ENCODE data around the gene TOPAZ1.

Gene TOPAZ1

GRCh38 chr3:44226573-44226972 lies 15.1 kb upstream of the TOPAZ1 start:
- H3K9ac ChIP-seq (ENCODE audit: low read length in 5 of 5), result no peak overlapping the region
- no peaks in the 10 kb centered on the region for H3K9me3 ChIP-seq (ENCODE audit: control insufficient read depth in 5 of 5, low read length in 5 of 5)
- H3K27me3 ChIP-seq (ENCODE audit: control insufficient read depth in 5 of 5, insufficient read depth in 4 of 5, low read length in 5 of 5), result peaks cover 0 to 4% (median 0%) of the 10 kb centered on the region in 5 donors
- no peak overlapping the region for H3K4me3 ChIP-seq (ENCODE audit: low read depth in 1 of 5, low read length in 5 of 5)
- H3K27ac ChIP-seq (ENCODE audit: low read depth, low read length), result no peak overlapping the region
- H3K36me3 ChIP-seq (ENCODE audit: control insufficient read depth in 5 of 5, insufficient read depth in 5 of 5, low read length in 5 of 5), result no peaks in the 10 kb centered on the region
- no peaks in the 10 kb centered on the region for H3K4me1 ChIP-seq (ENCODE audit: control insufficient read depth in 5 of 5, insufficient read depth in 5 of 5, low read length in 5 of 5)

DNA sequence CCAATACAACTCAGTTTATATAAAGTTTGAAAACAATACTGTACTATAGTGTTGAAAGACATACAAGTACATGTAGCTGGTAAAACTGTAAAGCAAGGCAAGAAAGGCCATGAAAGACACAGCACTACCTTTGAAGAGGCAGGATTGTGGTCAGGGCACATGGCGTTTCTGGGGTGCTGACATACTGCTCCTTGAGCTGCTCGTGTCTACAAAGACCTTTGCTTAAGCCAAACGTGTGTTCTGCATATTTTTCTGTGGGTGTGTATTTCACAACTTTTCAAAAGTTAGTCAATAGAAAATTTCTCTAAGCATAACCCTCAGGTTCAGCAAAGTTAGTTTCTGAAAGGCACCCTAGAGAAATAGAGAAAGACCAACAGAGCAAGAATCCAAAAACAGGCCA lies 14.1 kb upstream of the TOPAZ1 start:
- no peak overlapping the region for H3K4me3 ChIP-seq (ENCODE audit: low read depth in 1 of 5, low read length in 5 of 5)
- H3K4me1 ChIP-seq (ENCODE audit: control insufficient read depth in 5 of 5, insufficient read depth in 5 of 5, low read length in 5 of 5), result no peaks in the 10 kb centered on the region
- H3K27ac ChIP-seq (ENCODE audit: low read depth, low read length), result no peak overlapping the region
- H3K27me3 ChIP-seq (ENCODE audit: control insufficient read depth in 5 of 5, insufficient read depth in 4 of 5, low read length in 5 of 5), result peaks cover 0 to 4% (median 0%) of the 10 kb centered on the region in 5 donors
- H3K9me3 ChIP-seq (ENCODE audit: control insufficient read depth in 5 of 5, low read length in 5 of 5), result no peaks in the 10 kb centered on the region
- H3K36me3 ChIP-seq (ENCODE audit: control insufficient read depth in 5 of 5, insufficient read depth in 5 of 5, low read length in 5 of 5), result no peaks in the 10 kb centered on the region
- no peak overlapping the region for H3K9ac ChIP-seq (ENCODE audit: low read length in 5 of 5)

GRCh38 chr3:44228900-44229299 lies 12.8 kb upstream of the TOPAZ1 start:
- Histone ChIP-seq H3K27ac (ENCODE audit: low read depth, low read length) (no peak overlapping the region), H3K36me3 (ENCODE audit: control insufficient read depth in 5 of 5, insufficient read depth in 5 of 5, low read length in 5 of 5) (no peaks in the 10 kb centered on the region), H3K27me3 (ENCODE audit: control insufficient read depth in 5 of 5, insufficient read depth in 4 of 5, low read length in 5 of 5) (no peaks in the 10 kb centered on the region), H3K4me1 (ENCODE audit: control insufficient read depth in 5 of 5, insufficient read depth in 5 of 5, low read length in 5 of 5) (no peaks in the 10 kb centered on the region), H3K9ac (ENCODE audit: low read length in 5 of 5) (no peak overlapping the region), H3K4me3 (ENCODE audit: low read depth in 1 of 5, low read length in 5 of 5) (no peak overlapping the region), H3K9me3 (ENCODE audit: control insufficient read depth in 5 of 5, low read length in 5 of 5) (no peaks in the 10 kb centered on the region)

DNA sequence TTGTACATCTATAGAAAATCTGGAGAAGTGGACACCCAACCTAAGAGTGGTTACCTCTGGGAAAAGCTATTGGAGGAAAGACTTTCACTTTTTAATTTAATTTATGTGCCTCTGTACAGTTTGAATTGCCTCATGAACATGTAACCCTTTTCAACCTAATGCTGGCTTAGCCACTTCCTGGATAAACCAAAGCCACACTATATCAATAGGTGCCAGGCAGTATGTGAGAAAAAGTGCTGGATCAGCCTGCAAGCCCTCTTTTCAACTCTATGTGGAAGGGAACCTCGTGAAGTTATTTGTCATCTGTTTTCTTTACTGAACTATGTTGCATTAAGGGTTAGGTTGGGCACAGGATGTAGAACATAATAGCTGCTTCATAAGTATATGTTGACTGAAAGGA lies 9.3 kb upstream of the TOPAZ1 start:
- Histone ChIP-seq H3K4me1 (ENCODE audit: control insufficient read depth in 5 of 5, insufficient read depth in 5 of 5, low read length in 5 of 5) (peaks cover 0 to 4% (median 0%) of the 10 kb centered on the region in 5 donors), H3K27me3 (ENCODE audit: control insufficient read depth in 5 of 5, insufficient read depth in 4 of 5, low read length in 5 of 5) (no peaks in the 10 kb centered on the region), H3K27ac (ENCODE audit: low read depth, low read length) (no peak overlapping the region), H3K4me3 (ENCODE audit: low read depth in 1 of 5, low read length in 5 of 5) (no peak overlapping the region), H3K9me3 (ENCODE audit: control insufficient read depth in 5 of 5, low read length in 5 of 5) (no peaks in the 10 kb centered on the region), H3K9ac (ENCODE audit: low read length in 5 of 5) (no peak overlapping the region), H3K36me3 (ENCODE audit: control insufficient read depth in 5 of 5, insufficient read depth in 5 of 5, low read length in 5 of 5) (no peaks in the 10 kb centered on the region)

DNA sequence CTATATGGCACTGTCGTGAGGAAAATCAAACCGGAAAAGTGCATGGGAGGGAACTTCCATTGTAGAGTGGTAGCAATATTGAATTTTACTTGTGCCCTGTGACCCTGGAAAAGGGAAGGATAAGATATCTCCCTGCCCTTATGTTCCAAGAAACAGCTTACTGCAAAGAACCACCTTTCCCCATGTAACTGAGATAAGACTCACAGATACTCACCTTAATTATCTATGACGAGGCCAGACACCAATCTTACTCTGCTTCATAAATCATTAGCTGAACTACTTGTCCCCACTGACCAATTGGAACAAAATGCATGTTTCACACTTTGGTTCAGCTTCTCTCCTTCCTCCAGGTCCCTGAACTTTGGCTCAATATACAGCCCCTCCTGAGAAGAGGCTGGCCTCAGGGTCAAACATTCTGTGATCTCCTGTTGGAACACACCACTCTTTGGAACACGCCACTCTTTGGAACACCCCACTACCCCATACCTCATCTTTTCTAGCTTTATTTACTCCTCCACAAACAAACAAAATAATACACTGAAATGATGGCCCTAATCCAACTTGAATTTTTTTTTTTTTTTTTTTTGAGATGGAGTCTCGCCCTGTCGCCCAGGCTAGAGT lies 6.9 kb upstream of the TOPAZ1 start:
- H3K27me3 ChIP-seq (ENCODE audit: control insufficient read depth in 5 of 5, insufficient read depth in 4 of 5, low read length in 5 of 5), result no peaks in the 10 kb centered on the region
- no peak overlapping the region for H3K4me3 ChIP-seq (ENCODE audit: low read depth in 1 of 5, low read length in 5 of 5)
- H3K9ac ChIP-seq (ENCODE audit: low read length in 5 of 5), result no peak overlapping the region
- H3K36me3 ChIP-seq (ENCODE audit: control insufficient read depth in 5 of 5, insufficient read depth in 5 of 5, low read length in 5 of 5), result no peaks in the 10 kb centered on the region
- no peaks in the 10 kb centered on the region for H3K9me3 ChIP-seq (ENCODE audit: control insufficient read depth in 5 of 5, low read length in 5 of 5)
- H3K4me1 ChIP-seq (ENCODE audit: control insufficient read depth in 5 of 5, insufficient read depth in 5 of 5, low read length in 5 of 5), result peaks cover 0 to 4% (median 0%) of the 10 kb centered on the region in 5 donors
- no peak overlapping the region for H3K27ac ChIP-seq (ENCODE audit: low read depth, low read length)

- Histone ChIP-seq H3K36me3 (ENCODE audit: control insufficient read depth in 5 of 5, insufficient read depth in 5 of 5, low read length in 5 of 5) (no peaks in the 10 kb centered on the region), H3K9ac (ENCODE audit: low read length in 5 of 5) (peak overlapping the region in 1 of 5 donors; percentile 40), H3K4me3 (ENCODE audit: low read depth in 1 of 5, low read length in 5 of 5) (peak overlapping the region in 1 of 5 donors; percentile 45), H3K4me1 (ENCODE audit: control insufficient read depth in 5 of 5, insufficient read depth in 5 of 5, low read length in 5 of 5) (peaks cover 0 to 4% (median 0%) of the 10 kb centered on the region in 5 donors), H3K27ac (ENCODE audit: low read depth, low read length) (no peak overlapping the region), H3K27me3 (ENCODE audit: control insufficient read depth in 5 of 5, insufficient read depth in 4 of 5, low read length in 5 of 5) (no peaks in the 10 kb centered on the region), H3K9me3 (ENCODE audit: control insufficient read depth in 5 of 5, low read length in 5 of 5) (no peaks in the 10 kb centered on the region)
These were observed 5.8 kb upstream of the TOPAZ1 start for GRCh38 chr3:44235604-44236484.

DNA sequence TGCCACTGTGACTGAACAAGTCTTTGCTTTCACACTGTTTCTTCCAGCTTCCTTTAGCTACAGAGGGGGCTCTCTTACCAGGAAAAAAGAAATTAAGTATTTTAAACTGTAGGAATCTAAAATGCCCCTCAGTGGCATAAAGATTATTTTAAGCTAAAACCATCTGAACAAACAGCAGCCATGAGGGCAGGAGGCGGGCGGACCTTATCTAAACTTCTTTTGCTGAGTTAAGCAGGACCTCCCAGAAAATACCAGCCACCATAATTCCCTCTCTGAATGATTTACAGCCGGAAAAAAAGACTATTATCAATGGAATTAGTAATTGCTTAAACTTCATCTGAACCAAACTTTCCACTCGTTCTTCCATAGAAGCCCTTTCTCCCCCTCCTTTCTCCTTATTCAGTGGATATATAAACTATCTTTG lies 5.2 kb upstream of the TOPAZ1 start:
- peaks cover 0 to 4% (median 0%) of the 10 kb centered on the region in 5 donors for H3K4me1 ChIP-seq (ENCODE audit: control insufficient read depth in 5 of 5, insufficient read depth in 5 of 5, low read length in 5 of 5)
- H3K27me3 ChIP-seq (ENCODE audit: control insufficient read depth in 5 of 5, insufficient read depth in 4 of 5, low read length in 5 of 5), result no peaks in the 10 kb centered on the region
- no peak overlapping the region for H3K9ac ChIP-seq (ENCODE audit: low read length in 5 of 5)
- no peak overlapping the region for H3K27ac ChIP-seq (ENCODE audit: low read depth, low read length)
- H3K36me3 ChIP-seq (ENCODE audit: control insufficient read depth in 5 of 5, insufficient read depth in 5 of 5, low read length in 5 of 5), result no peaks in the 10 kb centered on the region
- H3K9me3 ChIP-seq (ENCODE audit: control insufficient read depth in 5 of 5, low read length in 5 of 5), result no peaks in the 10 kb centered on the region
- no peak overlapping the region for H3K4me3 ChIP-seq (ENCODE audit: low read depth in 1 of 5, low read length in 5 of 5)

GRCh38 chr3:44237161-44237560 lies 4.5 kb upstream of the TOPAZ1 start:
- H3K36me3 ChIP-seq (ENCODE audit: control insufficient read depth in 5 of 5, insufficient read depth in 5 of 5, low read length in 5 of 5), result no peaks in the 10 kb centered on the region
- H3K9me3 ChIP-seq (ENCODE audit: control insufficient read depth in 5 of 5, low read length in 5 of 5), result no peaks in the 10 kb centered on the region
- no peak overlapping the region for H3K27ac ChIP-seq (ENCODE audit: low read depth, low read length)
- peaks cover 0 to 4% (median 0%) of the 10 kb centered on the region in 5 donors for H3K4me1 ChIP-seq (ENCODE audit: control insufficient read depth in 5 of 5, insufficient read depth in 5 of 5, low read length in 5 of 5)
- H3K4me3 ChIP-seq (ENCODE audit: low read depth in 1 of 5, low read length in 5 of 5), result no peak overlapping the region
- no peak overlapping the region for H3K9ac ChIP-seq (ENCODE audit: low read length in 5 of 5)
- no peaks in the 10 kb centered on the region for H3K27me3 ChIP-seq (ENCODE audit: control insufficient read depth in 5 of 5, insufficient read depth in 4 of 5, low read length in 5 of 5)

GRCh38 chr3:44237665-44238064 lies 4.0 kb upstream of the TOPAZ1 start:
- H3K9me3 ChIP-seq (ENCODE audit: control insufficient read depth in 5 of 5, low read length in 5 of 5), result no peaks in the 10 kb centered on the region
- peaks cover 0 to 4% (median 0%) of the 10 kb centered on the region in 5 donors for H3K4me1 ChIP-seq (ENCODE audit: control insufficient read depth in 5 of 5, insufficient read depth in 5 of 5, low read length in 5 of 5)
- no peak overlapping the region for H3K27ac ChIP-seq (ENCODE audit: low read depth, low read length)
- no peak overlapping the region for H3K9ac ChIP-seq (ENCODE audit: low read length in 5 of 5)
- no peaks in the 10 kb centered on the region for H3K27me3 ChIP-seq (ENCODE audit: control insufficient read depth in 5 of 5, insufficient read depth in 4 of 5, low read length in 5 of 5)
- no peak overlapping the region for H3K4me3 ChIP-seq (ENCODE audit: low read depth in 1 of 5, low read length in 5 of 5)
- no peaks in the 10 kb centered on the region for H3K36me3 ChIP-seq (ENCODE audit: control insufficient read depth in 5 of 5, insufficient read depth in 5 of 5, low read length in 5 of 5)

DNA sequence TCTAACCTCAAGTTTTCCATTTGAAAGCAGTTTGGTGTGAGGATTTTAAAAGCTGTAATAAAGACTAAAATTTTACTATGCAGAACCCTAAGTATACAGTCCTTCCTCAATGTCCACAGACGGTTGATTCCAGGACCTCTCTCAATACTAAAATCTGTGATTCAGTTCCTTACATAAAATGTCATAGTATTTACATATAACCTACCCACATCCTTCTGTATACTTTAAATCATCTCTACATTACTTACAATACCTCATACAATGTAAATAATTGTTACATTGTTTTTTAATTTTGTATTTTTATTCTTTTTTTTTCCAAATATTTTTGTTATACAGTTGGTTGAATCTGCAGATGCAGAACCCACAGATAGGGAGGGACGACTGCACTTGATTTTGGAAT lies 2.8 kb upstream of the TOPAZ1 start:
- Histone ChIP-seq H3K9ac (ENCODE audit: low read length in 5 of 5) (no peak overlapping the region), H3K9me3 (ENCODE audit: control insufficient read depth in 5 of 5, low read length in 5 of 5) (no peaks in the 10 kb centered on the region), H3K36me3 (ENCODE audit: control insufficient read depth in 5 of 5, insufficient read depth in 5 of 5, low read length in 5 of 5) (no peaks in the 10 kb centered on the region), H3K4me1 (ENCODE audit: control insufficient read depth in 5 of 5, insufficient read depth in 5 of 5, low read length in 5 of 5) (peaks cover 0 to 4% (median 0%) of the 10 kb centered on the region in 5 donors), H3K4me3 (ENCODE audit: low read depth in 1 of 5, low read length in 5 of 5) (no peak overlapping the region), H3K27me3 (ENCODE audit: control insufficient read depth in 5 of 5, insufficient read depth in 4 of 5, low read length in 5 of 5) (no peaks in the 10 kb centered on the region), H3K27ac (ENCODE audit: low read depth, low read length) (no peak overlapping the region)

All from subcutaneous abdominal adipose tissue (tissue), 5 donors.